Activated naive CD4-positive, alpha-beta T cell treated with anti-CD3 and anti-CD28 coated beads for 36 hours (primary cell): Measurements from ENCODE around the gene ENAH. TPM values are rescaled to one million over a fixed set of nuclear protein-coding genes. Genes with fewer than 3 reads are reported as not detected.

Source experiments
- CTCF ChIA-PET: fragments of 350-600 bp; sonication (Branson Sonifier 250); formaldehyde crosslinking; loops from one replicate; lab custom pipeline; 2021; ENCODE audit warnings: antibody characterized with exemption; lab: Charles Lee
- DNase-seq: peaks from one replicate; pipeline ENCODE4 v3.0.0-alpha.2; 2020
- H3K27ac Mint-ChIP-seq: one replicate; pipeline ENCODE4 v1.8.0; 2021; ENCODE audit warnings: mild to moderate bottlenecking, mixed read lengths
- H3K27me3 Mint-ChIP-seq: one replicate; pipeline ENCODE4 v1.8.0; 2021; ENCODE audit warnings: low read depth, mixed read lengths
- H3K36me3 Mint-ChIP-seq: one replicate; pipeline ENCODE4 v1.8.0; 2021; ENCODE audit warnings: low read depth, mixed read lengths
- H3K4me1 Mint-ChIP-seq: one replicate; pipeline ENCODE4 v1.8.0; 2021; ENCODE audit warnings: low read depth, mixed read lengths
- H3K4me3 Mint-ChIP-seq: one replicate; pipeline ENCODE4 v1.8.0; 2021; ENCODE audit warnings: mild to moderate bottlenecking, moderate library complexity, mixed read lengths
- H3K9me3 Mint-ChIP-seq: one replicate; pipeline ENCODE4 v1.8.0; 2021; ENCODE audit warnings: mixed read lengths
- intact Hi-C: fragments of 100-400 bp; cut with micrococcal nuclease; formaldehyde crosslinking; loops from one replicate; pipeline ENCODE4 v1.15.1; 2023
- total RNA-seq, 2 experiments: library from RNA; stranded (reverse); gene quantifications; one replicate each; pipeline ENCODE4 v1.2.3, GENCODE V29; 2021

ENAH gene
- total RNA-seq, 2 experiments from 2014 or later, result 0.91 to 2.0 TPM

- no peaks in the 10 kb centered on the region for H3K4me1 Mint-ChIP-seq
- DNase-seq, result no peak
- H3K27ac Mint-ChIP-seq, result no peak overlapping the region
- CTCF ChIA-PET, result no interaction called here
- no peaks in the 10 kb centered on the region for H3K9me3 Mint-ChIP-seq
- no peak overlapping the region for H3K4me3 Mint-ChIP-seq
- intact Hi-C loops, result no loop called here
- peaks cover 2% of the 10 kb centered on the region for H3K27me3 Mint-ChIP-seq
- H3K36me3 Mint-ChIP-seq, result no peaks in the 10 kb centered on the region
Observed at GRCh38 chr1:225559902-225560301, 93.0 kb downstream of the ENAH start.

GRCh38 chr1:225559326-225559725 lies 93.6 kb downstream of the ENAH start:
- Mint-ChIP-seq H3K27me3 (peaks cover 2% of the 10 kb centered on the region), H3K4me3 (no peak overlapping the region), H3K36me3 (no peaks in the 10 kb centered on the region), H3K9me3 (no peaks in the 10 kb centered on the region), H3K4me1 (no peaks in the 10 kb centered on the region), H3K27ac (no peak overlapping the region)
- intact Hi-C loops, result no loop called here
- CTCF ChIA-PET, result no interaction called here
- no peak for DNase-seq

DNA sequence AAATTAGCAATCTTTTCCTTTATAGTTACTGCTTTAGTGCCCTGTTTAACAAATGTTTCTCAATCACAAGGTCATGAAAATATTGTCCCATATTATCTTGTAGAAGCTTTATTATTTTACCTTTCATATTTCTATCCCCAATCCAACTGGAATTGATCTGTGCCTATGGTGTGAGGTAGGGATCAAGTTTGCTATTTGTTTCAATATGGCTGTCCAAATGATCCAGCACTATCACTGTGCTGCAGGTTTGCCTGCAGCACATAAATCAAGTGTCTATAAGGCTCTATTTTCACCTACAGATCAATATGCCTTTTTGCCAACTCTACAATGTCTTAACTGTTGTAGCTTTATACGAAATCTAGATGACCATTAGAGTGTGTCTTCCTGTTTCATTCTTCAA lies 96.2 kb downstream of the ENAH start:
- no peak for DNase-seq
- CTCF ChIA-PET, result interaction anchor here (1.3 to 1.7 kb wide), 2 partner anchors 10 to 411 kb away, joined by 3 to 4 read pairs; no protein-coding TSS in a partner anchor
- intact Hi-C loops, result no loop called here
- Mint-ChIP-seq H3K27me3 (peaks cover 4% of the 10 kb centered on the region), H3K4me3 (no peak overlapping the region), H3K36me3 (no peaks in the 10 kb centered on the region), H3K27ac (no peak overlapping the region), H3K9me3 (no peaks in the 10 kb centered on the region), H3K4me1 (no peaks in the 10 kb centered on the region)

GRCh38 chr1:225555821-225556220 lies 97.1 kb downstream of the ENAH start:
- DNase-seq, result no peak

GRCh38 chr1:225554216-225554812 lies 98.6 kb downstream of the ENAH start:
- Mint-ChIP-seq H3K36me3 (no peaks in the 10 kb centered on the region), H3K27ac (no peak overlapping the region), H3K4me1 (no peaks in the 10 kb centered on the region), H3K4me3 (no peak overlapping the region), H3K9me3 (no peaks in the 10 kb centered on the region), H3K27me3 (peaks cover 2% of the 10 kb centered on the region)
- CTCF ChIA-PET, result interaction anchor here (0.7 to 2.2 kb wide), 7 partner anchors 10 to 474 kb away, joined by 3 to 9 read pairs (median 4); partner anchors contain the start of gene SRP9
- intact Hi-C loops, result loop anchor here (1.0 to 5.0 kb wide), 6 partner anchors 79 to 422 kb away; no protein-coding TSS in a partner anchor
- DNase-seq, result no peak

More at GRCh38 chr1:225555821-225556220, 97.1 kb downstream of the ENAH start:
- H3K27me3 Mint-ChIP-seq, result peaks cover 5% of the 10 kb centered on the region
- no peak overlapping the region for H3K4me3 Mint-ChIP-seq
- no peaks in the 10 kb centered on the region for H3K9me3 Mint-ChIP-seq
- CTCF ChIA-PET, result no interaction called here
- H3K36me3 Mint-ChIP-seq, result no peaks in the 10 kb centered on the region
- no peaks in the 10 kb centered on the region for H3K4me1 Mint-ChIP-seq
- no peak overlapping the region for H3K27ac Mint-ChIP-seq
- intact Hi-C loops, result no loop called here

DNA sequence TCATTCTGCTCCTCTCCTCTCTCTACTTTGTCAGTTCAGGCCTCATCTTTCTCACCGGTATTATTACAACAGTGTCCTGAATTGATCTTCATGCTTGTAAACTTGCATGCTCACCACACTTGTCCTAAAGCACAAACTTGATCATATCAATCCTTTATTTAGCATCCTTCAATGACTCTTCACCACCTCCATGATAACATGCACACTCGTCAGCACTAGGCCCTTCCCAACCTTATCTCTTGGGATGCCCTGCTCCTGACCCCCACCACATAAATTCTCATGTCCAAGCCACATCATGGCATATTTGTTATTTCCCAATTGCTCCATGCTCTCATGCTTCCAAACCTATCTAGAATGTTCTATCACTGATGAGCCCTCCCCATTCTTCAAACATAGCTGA lies 103.1 kb downstream of the ENAH start:
- no peak overlapping the region for H3K27ac Mint-ChIP-seq
- no peaks in the 10 kb centered on the region for H3K9me3 Mint-ChIP-seq
- peaks cover 4% of the 10 kb centered on the region for H3K4me1 Mint-ChIP-seq
- H3K4me3 Mint-ChIP-seq, result no peak overlapping the region
- DNase-seq, result no peak
- H3K36me3 Mint-ChIP-seq, result no peaks in the 10 kb centered on the region
- H3K27me3 Mint-ChIP-seq, result peaks cover 2% of the 10 kb centered on the region
- intact Hi-C loops, result loop anchor here (5.0 kb wide), 2 partner anchors 107 to 297 kb away; no protein-coding TSS in a partner anchor
- CTCF ChIA-PET, result interaction anchor here (0.6 to 0.9 kb wide), 2 partner anchors 75 to 192 kb away, joined by 3 read pairs; no protein-coding TSS in a partner anchor

DNA sequence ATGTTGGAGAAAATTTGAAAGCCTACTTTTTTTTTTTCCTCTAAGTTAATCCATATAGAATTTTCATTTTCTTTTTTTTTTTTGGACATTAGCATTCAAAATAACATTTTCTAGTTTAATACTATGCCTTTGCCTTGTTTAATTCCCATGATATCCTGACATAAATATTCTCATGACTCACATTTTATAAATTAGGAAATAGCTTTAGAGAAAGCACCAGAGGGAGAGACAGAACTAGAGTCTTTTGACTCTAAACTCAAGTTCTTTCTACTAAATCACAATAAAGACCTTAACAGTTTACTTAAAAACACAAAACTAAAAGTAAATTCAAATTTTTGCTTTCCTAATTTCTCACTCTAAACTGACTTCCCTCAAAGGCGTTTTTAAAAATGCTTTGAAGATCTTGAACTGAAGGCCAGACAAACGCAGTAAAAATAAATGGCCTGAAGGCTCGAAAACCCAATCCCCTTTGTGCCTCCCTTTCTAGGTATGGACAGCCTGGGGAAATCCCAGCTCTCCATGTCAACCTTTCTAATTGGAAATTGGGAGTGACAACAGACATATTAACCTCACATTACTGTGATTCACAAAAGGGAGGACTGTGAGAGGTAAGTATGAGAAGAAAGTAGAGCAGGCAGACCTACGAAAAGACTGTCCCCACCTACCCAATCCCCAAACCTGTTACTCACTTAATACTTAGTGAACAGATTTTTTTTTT lies 104.6 kb downstream of the ENAH start:
- Mint-ChIP-seq H3K27ac (no peak overlapping the region), H3K9me3 (no peaks in the 10 kb centered on the region), H3K27me3 (peaks cover 2% of the 10 kb centered on the region), H3K4me1 (peaks cover 4% of the 10 kb centered on the region), H3K4me3 (no peak overlapping the region), H3K36me3 (no peaks in the 10 kb centered on the region)
- CTCF ChIA-PET, result interaction anchor here (0.9 kb wide), 1 partner anchor 427 kb away, joined by 3 read pairs; no protein-coding TSS in a partner anchor
- intact Hi-C loops, result no loop called here
- DNase-seq, result no peak

DNA sequence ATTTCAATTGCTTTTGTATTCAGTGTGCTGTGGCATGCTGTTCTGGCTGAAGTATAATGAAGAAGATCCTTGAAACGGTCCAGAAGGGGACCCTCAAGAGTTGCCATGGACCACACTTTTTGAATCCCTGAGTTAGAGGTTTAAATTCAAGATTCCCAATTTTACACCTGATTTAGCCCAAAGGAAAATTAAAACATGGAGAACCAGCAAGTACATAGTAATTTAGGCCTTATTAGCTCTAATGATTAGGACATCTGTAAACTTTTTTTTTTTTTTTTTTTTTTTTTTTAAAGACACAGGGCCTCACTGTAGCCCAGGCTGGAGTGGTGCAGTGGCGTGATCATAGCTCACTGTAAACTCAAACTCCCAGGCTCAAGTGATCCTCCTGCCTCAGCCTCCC lies 107.3 kb downstream of the ENAH start:
- no peak overlapping the region for H3K4me3 Mint-ChIP-seq
- no peaks in the 10 kb centered on the region for H3K36me3 Mint-ChIP-seq
- no peaks in the 10 kb centered on the region for H3K9me3 Mint-ChIP-seq
- H3K27me3 Mint-ChIP-seq, result no peaks in the 10 kb centered on the region
- H3K27ac Mint-ChIP-seq, result no peak overlapping the region
- intact Hi-C loops, result no loop called here
- DNase-seq, result no peak
- CTCF ChIA-PET, result interaction anchor here (2.9 kb wide), 1 partner anchor 64 kb away, joined by 7 read pairs; no protein-coding TSS in a partner anchor
- peaks cover 4% of the 10 kb centered on the region for H3K4me1 Mint-ChIP-seq

DNA sequence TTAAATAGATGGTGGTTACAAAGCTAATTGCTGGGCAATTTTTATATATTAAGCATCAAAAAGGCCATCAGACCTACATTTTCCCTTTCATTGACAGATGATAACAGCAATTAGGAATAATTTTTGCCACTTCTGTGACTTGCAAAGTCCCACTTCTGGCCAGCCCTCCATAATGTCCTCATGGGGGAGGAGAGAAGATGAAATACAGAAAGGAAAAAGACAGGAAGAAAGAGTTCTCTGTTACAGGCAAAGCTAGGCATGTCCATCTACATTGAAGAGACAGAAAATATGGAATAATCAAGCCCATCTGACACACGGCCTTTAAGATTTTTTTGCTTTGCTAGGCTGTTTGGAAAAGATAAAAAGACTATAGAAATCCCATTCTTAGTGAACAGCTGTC lies 108.0 kb downstream of the ENAH start:
- Mint-ChIP-seq H3K36me3 (no peaks in the 10 kb centered on the region), H3K27me3 (no peaks in the 10 kb centered on the region), H3K9me3 (no peaks in the 10 kb centered on the region), H3K4me1 (peaks cover 4% of the 10 kb centered on the region), H3K4me3 (no peak overlapping the region), H3K27ac (no peak overlapping the region)
- no peak for DNase-seq
- CTCF ChIA-PET, result interaction anchor here (0.5 to 2.9 kb wide), 2 partner anchors 64 kb away, joined by 4 to 7 read pairs; no protein-coding TSS in a partner anchor
- intact Hi-C loops, result no loop called here

GRCh38 chr1:225544263-225544662 lies 108.7 kb downstream of the ENAH start:
- Mint-ChIP-seq H3K4me1 (peaks cover 4% of the 10 kb centered on the region), H3K27ac (no peak overlapping the region), H3K27me3 (no peaks in the 10 kb centered on the region), H3K4me3 (no peak overlapping the region), H3K36me3 (no peaks in the 10 kb centered on the region), H3K9me3 (no peaks in the 10 kb centered on the region)
- intact Hi-C loops, result no loop called here
- CTCF ChIA-PET, result interaction anchor here (1.2 kb wide), 1 partner anchor 10 kb away, joined by 3 read pairs; no protein-coding TSS in a partner anchor
- no peak for DNase-seq

DNA sequence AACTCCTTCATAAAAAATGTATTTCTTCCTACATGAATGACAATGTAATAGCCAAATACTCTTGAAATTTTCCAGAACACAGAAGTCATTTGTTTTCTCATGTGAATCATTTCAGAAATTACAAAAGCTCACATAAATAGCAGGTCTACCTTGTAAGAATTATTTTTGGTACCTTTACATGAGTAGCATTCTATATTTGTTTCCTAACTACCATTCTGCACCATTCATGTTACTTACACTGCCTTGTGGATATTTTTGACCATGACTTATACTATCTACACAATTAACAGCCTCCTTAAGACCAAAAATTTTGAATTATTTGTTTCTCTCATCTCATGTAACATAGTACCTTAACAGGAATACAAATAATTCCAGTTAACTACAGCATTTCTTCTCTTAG lies 109.6 kb downstream of the ENAH start:
- DNase-seq, result no peak
- CTCF ChIA-PET, result interaction anchor here (0.6 to 1.2 kb wide), 2 partner anchors 10 to 443 kb away, joined by 3 to 6 read pairs; no protein-coding TSS in a partner anchor
- Mint-ChIP-seq H3K36me3 (no peaks in the 10 kb centered on the region), H3K9me3 (no peaks in the 10 kb centered on the region), H3K4me3 (no peak overlapping the region), H3K27me3 (no peaks in the 10 kb centered on the region), H3K4me1 (peaks cover 4% of the 10 kb centered on the region), H3K27ac (no peak overlapping the region)
- intact Hi-C loops, result no loop called here

DNA sequence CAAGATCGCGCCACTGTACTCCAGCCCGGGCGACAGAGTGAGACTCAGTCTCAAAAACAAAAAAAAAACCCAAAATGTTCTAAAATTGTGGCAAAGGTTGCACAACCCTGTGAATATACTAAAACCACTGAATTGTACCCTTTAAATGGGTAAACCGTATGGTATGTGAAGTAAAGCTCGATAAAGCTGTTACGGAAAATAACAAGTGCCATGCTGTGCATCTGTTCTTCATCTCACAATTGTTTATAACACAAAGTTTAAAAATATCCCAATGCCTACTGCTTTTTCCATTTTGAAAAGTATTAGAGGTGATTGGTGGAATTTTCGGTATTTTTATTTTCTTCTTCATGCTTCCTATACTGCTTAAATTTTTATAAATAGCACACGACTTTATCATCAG lies 111.5 kb downstream of the ENAH start:
- Mint-ChIP-seq H3K27ac (no peak overlapping the region), H3K27me3 (no peaks in the 10 kb centered on the region), H3K36me3 (no peaks in the 10 kb centered on the region), H3K4me1 (no peaks in the 10 kb centered on the region), H3K9me3 (no peaks in the 10 kb centered on the region), H3K4me3 (no peak overlapping the region)
- no peak for DNase-seq
- CTCF ChIA-PET, result no interaction called here
- intact Hi-C loops, result no loop called here
